Activated T-cell treated with anti-CD3 and anti-CD28 coated beads, Interleukin-2, amount 50 U/mL, for 4 hours (primary cell): ENCODE results near the gene NUP88. TPM values are rescaled to one million over a fixed set of nuclear protein-coding genes. Genes with fewer than 3 reads are reported as not detected.
"Not testable (repeated sequence)": the region's sequence is repeated elsewhere in the genome, so short reads cannot be mapped to it uniquely, and the experiment has no call there.

Source experiments
- ATAC-seq, 2 donors: fragments of 200-7000 bp; cut with Tn5 transposase; one replicate each; pipeline ENCODE4 v1.10.0; 2021
- DNase-seq: peaks from one replicate; pipeline ENCODE4 v3.0.0-alpha.2; 2020
- H3K27me3 Mint-ChIP-seq: one replicate; pipeline ENCODE4 v1.8.0; 2021; ENCODE audit warnings: low read depth, mixed read lengths
- H3K36me3 Mint-ChIP-seq: one replicate; pipeline ENCODE4 v1.8.0; 2022; ENCODE audit warnings: mixed read lengths; ENCODE audit not compliant: insufficient read depth
- H3K4me1 Mint-ChIP-seq: one replicate; pipeline ENCODE4 v1.8.0; 2021; ENCODE audit warnings: low read depth, mixed read lengths
- H3K4me3 Mint-ChIP-seq: one replicate; pipeline ENCODE4 v1.8.0; 2021; ENCODE audit warnings: mild to moderate bottlenecking, moderate library complexity, mixed read lengths
- H3K9me3 Mint-ChIP-seq: one replicate; pipeline ENCODE4 v1.8.0; 2021; ENCODE audit warnings: mixed read lengths
- total RNA-seq, 3 donors: library from RNA; stranded (reverse); gene quantifications; one replicate each; pipeline ENCODE4 v1.2.1, GENCODE V29; 2021

The NUP88 gene
- total RNA-seq, 3 donors from 2014 or later, result 171 to 184 (median 180) TPM

DNA sequence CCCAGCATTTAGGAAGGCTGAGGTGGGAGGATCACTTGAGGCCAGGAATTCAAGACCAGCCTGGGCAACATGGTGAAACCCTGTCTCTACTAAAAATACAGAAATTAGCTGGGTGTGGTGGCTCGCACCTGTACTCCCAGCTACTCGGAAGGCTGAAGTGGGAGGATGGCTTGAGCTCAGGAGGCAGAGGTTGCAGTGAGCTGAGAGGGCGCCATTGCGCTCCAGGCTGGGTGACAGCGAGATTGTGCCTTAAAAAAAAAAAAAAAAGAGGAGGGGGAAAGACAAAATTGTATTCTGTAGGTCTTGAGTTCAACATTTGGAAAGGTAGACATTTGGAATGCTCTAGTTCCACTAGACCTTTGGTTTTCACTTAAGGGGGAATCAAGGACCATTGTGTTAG lies 11.8 kb upstream of the NUP88 start:
- H3K27me3 Mint-ChIP-seq, DNase-seq, ATAC-seq, H3K4me3 Mint-ChIP-seq, H3K9me3 Mint-ChIP-seq: not testable (repeated sequence)
- Mint-ChIP-seq H3K36me3 (peaks cover 58% of the 10 kb centered on the region), H3K4me1 (peaks cover 12% of the 10 kb centered on the region)

DNA sequence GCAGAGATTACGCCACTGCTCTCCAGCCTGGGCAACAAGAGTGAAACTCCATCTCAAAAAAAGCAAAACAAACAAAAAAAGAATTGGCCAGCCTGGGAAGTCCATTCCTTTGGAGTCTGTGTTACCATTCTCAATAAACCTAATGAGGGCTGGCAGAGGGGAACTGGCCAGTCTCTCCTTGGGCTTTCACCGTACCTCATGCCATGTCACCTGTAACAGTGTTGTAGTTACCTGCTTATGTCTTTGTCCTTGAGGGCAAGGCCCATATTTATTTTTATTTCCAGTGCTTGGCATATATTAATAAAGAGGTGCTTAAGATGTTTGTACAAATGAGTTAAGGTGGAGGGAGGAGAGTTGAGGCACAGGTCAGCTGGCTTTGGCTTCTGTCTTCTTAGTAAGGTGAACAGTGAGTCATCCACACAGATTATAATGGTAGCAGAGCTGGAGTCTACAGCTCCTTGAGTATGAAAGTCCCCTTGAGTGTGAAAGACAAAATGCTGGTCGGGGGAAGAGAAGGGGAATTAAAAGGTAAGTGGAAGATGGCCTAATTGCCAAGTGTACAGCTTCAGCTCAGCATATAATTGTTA lies 11.0 kb upstream of the NUP88 start:
- Mint-ChIP-seq H3K27me3 (no peaks in the 10 kb centered on the region), H3K4me3 (no peak overlapping the region), H3K9me3 (no peaks in the 10 kb centered on the region), H3K36me3 (peaks cover 62% of the 10 kb centered on the region), H3K4me1 (peaks cover 7% of the 10 kb centered on the region)
- ATAC-seq (peak in 1 of 2 donors; percentile 31), DNase-seq (no peak)

DNA sequence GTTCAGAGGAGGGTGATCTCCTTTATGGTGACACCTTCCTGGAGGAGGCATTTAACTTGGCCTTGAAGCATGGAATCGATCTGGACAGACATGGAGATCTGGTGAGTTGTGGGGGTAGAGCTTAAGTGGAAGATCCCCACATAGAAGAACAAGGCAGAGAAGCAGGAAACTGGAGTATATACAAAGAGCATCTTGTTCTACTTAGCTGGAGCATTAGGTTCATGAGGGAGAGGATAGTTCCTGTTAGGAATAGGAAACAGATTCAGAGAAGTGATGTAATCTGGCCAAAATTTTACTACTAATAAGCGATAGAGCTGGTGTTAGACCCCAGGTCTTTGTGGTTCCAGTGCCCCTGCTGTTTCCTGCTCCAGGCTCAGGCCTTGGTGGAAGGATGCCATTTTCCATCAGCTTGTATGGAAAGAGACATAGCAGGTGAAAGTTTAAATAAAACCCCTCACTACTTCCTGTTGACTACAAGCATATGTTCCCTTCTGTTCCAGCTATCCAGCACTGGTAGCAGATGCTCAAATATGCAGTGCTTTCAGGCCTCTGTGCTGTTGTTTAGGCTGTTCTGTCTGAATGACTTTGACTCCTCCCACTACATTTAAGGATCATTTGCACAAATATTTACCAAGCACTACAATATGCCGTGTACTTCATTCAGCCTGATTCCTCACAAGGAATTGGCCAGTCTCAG lies 9.9 kb upstream of the NUP88 start:
- ATAC-seq (no peak), DNase-seq (no peak)
- H3K27me3 Mint-ChIP-seq, result no peaks in the 10 kb centered on the region
- peaks cover 59% of the 10 kb centered on the region for H3K36me3 Mint-ChIP-seq
- no peak overlapping the region for H3K4me3 Mint-ChIP-seq
- peaks cover 4% of the 10 kb centered on the region for H3K4me1 Mint-ChIP-seq
- no peaks in the 10 kb centered on the region for H3K9me3 Mint-ChIP-seq

DNA sequence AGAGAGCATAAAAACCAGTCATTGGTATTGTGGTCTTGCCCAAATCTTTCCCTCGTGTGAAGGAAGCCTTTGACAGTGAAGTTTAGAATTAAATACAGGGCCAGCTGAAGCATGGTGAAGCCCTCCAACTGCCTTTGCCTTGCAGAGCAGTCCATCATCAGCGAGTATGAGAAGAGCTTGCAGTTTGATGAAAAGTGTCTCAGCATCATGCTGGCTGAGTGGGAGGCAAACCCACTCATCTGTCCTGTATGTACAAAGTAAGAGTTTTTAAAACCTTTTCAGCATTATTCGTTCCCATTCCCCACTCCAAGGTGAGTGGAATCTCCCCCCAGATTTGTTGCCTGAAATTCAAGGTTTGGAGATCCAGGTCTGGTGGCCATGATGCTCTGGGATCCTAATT lies 6.4 kb upstream of the NUP88 start:
- peaks cover 26% of the 10 kb centered on the region for H3K4me1 Mint-ChIP-seq
- H3K36me3 Mint-ChIP-seq, result peaks cover 37% of the 10 kb centered on the region
- H3K9me3 Mint-ChIP-seq, result no peaks in the 10 kb centered on the region
- DNase-seq (no peak), ATAC-seq (no peak)
- H3K27me3 Mint-ChIP-seq, result no peaks in the 10 kb centered on the region
- H3K4me3 Mint-ChIP-seq, result no peak overlapping the region

DNA sequence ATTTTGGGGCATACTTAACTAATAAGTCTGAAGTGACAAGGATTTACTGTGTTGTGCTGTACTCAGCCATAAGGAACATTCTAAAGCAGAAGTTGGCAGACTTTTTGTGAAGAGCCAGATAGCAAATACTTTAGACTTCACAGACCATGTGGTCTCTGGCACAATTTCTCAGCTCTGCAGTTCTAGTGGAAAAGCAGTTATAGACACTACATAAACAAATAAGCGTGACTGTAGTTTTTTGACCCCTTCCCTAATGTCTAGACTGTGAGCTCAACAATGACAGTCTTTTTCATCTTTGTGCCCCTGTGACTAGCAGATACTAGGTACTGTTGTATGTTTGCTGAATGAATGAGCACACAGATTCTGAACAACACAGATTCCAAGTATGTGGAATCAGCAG lies 5.4 kb upstream of the NUP88 start:
- no peak for ATAC-seq
- DNase-seq, result no peak
- peaks cover 32% of the 10 kb centered on the region for H3K36me3 Mint-ChIP-seq
- H3K27me3 Mint-ChIP-seq, result no peaks in the 10 kb centered on the region
- H3K4me3 Mint-ChIP-seq, result no peak overlapping the region
- peaks cover 32% of the 10 kb centered on the region for H3K4me1 Mint-ChIP-seq
- no peaks in the 10 kb centered on the region for H3K9me3 Mint-ChIP-seq

DNA sequence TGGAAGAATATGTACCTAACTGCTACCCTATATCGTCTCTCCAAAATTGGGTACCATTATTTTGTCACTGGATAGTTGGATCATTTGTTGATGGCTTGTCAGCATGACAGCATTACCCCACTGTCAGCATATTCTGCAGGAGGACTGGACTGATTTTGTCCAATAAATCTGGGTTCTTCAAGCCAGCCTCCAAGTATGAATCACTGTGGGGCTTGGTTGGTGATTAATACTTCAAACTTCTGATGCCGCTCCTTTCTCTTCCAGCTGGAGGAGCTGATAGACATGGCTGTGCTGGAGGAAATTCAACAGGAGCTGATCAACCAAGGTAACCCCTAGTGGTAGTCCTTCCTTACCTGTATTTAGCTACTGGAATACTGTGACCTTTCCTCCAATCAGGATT lies 3.0 kb upstream of the NUP88 start:
- no peak for ATAC-seq
- DNase-seq, result no peak
- Mint-ChIP-seq H3K4me3 (no peak overlapping the region), H3K27me3 (no peaks in the 10 kb centered on the region), H3K36me3 (peaks cover 23% of the 10 kb centered on the region), H3K9me3 (no peaks in the 10 kb centered on the region), H3K4me1 (peaks cover 39% of the 10 kb centered on the region)

DNA sequence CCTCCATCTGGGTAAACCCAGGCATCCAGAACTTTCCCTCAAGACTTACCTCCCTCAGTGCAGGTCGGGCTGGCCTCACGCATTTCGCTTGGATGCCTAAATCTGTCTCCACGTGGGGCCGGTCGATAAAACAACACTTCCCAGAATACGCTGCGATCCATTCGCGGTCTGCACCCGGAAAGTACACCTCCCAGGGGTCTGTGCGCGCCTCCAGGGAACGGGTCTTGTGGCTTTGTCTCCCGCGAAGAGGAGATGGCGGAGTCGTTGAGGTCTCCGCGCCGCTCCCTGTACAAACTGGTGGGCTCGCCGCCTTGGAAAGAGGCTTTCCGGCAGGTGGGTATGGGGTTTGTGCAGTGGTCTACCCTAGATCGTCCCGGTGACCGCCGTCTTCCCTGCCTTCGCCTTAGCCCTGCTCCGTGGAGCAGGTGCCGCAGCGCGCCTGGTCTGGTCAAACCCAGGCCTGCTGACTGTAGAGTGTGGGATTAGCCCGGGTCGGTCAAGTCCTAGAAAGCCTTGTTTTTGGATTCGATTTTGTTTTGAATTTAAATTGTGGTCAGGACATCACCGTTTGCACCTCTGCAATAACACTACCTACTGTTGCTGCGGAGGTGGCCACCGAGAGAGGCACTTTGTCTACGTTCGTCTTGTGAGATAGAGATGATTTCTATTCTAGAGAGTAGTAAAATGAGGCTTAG lies 644 bp upstream of the NUP88 start, which contains the start of gene RPAIN:
TSS of gene RPAIN (plus strand) at position 224 of the 695 bp plus-strand sequence. CDS start at position 253, 29 bp downstream.
- Mint-ChIP-seq H3K4me1 (peaks cover 50% of the 10 kb centered on the region), H3K36me3 (peaks cover 15% of the 10 kb centered on the region), H3K4me3 (peak within 1 kb of the TSS; percentile 99), H3K27me3 (no peaks in the 10 kb centered on the region), H3K9me3 (no peaks in the 10 kb centered on the region)
- ATAC-seq (peak; percentile 69), DNase-seq (peak; percentile 75)

DNA sequence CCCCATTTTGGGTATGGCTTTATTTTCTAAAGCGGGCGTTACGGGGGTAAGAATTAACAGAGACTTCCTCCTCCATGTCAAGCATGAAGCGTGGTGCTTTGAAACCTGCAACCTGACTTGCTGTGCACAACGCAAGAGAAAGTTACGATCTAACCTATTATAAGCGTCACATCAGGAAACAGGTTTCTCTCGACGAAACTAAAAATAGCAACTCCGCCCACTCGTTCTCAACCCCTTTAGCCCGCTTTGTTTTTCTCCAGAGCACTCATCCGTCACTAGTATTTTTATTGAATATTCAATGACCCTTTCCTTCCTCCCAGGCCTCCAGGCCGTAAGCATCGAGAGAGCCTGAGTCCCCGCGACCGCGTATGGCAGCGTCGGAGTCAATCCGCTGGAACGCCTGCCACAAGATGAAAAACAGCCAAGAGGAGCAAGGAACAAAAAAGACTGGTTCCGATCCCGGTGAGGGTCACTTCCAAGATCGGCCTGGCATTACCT lies 555 bp downstream of the NUP88 start:
- no peaks in the 10 kb centered on the region for H3K27me3 Mint-ChIP-seq
- H3K4me1 Mint-ChIP-seq, result peaks cover 48% of the 10 kb centered on the region
- peak; percentile 57 for DNase-seq
- peaks cover 15% of the 10 kb centered on the region for H3K36me3 Mint-ChIP-seq
- ATAC-seq, result peak; percentile 47 to 50
- peak overlapping the region; percentile 99 for H3K4me3 Mint-ChIP-seq
- H3K9me3 Mint-ChIP-seq, result no peaks in the 10 kb centered on the region

DNA sequence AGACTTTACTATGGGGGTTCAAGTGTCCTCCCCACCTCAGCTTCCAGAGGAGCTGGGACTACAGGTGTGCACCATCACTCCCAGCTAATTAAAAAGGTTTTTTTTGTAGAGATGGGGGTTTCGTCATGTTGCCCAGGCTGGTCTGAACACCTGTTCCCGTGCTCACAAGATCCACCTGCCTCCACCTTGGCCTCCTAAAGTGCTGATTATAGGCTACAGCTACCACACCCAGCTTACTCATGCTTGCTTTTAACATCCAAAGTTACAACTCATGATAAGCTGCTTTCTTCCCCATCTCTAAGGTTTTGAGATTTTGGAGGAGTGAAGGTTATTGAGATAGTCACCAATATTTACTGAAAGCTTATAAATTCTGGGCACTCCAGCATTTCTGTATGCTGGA lies 2.6 kb downstream of the NUP88 start:
- ATAC-seq, result no peak
- peaks cover 57% of the 10 kb centered on the region for H3K4me1 Mint-ChIP-seq
- H3K9me3 Mint-ChIP-seq, result no peaks in the 10 kb centered on the region

DNA sequence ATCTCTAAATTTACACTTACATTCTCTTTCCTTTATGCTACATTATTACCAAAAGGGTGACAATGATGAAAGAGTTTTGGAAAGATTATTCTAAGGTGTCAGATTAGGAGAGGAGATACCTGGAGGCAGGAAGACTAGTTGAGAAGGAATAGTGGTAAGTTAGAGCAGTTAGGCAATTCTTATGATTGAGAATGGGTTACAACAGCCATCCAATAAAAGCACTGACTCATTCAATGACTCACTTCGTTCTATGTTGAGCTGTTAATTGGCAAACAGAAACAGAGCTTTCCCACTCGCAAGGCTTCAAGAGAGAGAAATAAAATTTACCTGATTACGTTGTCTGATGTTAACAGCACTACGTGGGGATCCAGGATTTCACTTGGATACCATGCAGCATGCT lies 5.8 kb downstream of the NUP88 start:
- Mint-ChIP-seq H3K9me3 (no peaks in the 10 kb centered on the region), H3K36me3 (peaks cover 39% of the 10 kb centered on the region), H3K27me3 (no peaks in the 10 kb centered on the region), H3K4me1 (peaks cover 54% of the 10 kb centered on the region), H3K4me3 (peak overlapping the region; percentile 56)
- peak; percentile 80 to 83 for ATAC-seq
- no peak for DNase-seq

More for the DNA sequence above, 2.6 kb downstream of the NUP88 start:
- DNase-seq, result no peak
- H3K36me3 Mint-ChIP-seq, result peaks cover 28% of the 10 kb centered on the region
- H3K27me3 Mint-ChIP-seq, result no peaks in the 10 kb centered on the region
- H3K4me3 Mint-ChIP-seq, result peak overlapping the region; percentile 67

DNA sequence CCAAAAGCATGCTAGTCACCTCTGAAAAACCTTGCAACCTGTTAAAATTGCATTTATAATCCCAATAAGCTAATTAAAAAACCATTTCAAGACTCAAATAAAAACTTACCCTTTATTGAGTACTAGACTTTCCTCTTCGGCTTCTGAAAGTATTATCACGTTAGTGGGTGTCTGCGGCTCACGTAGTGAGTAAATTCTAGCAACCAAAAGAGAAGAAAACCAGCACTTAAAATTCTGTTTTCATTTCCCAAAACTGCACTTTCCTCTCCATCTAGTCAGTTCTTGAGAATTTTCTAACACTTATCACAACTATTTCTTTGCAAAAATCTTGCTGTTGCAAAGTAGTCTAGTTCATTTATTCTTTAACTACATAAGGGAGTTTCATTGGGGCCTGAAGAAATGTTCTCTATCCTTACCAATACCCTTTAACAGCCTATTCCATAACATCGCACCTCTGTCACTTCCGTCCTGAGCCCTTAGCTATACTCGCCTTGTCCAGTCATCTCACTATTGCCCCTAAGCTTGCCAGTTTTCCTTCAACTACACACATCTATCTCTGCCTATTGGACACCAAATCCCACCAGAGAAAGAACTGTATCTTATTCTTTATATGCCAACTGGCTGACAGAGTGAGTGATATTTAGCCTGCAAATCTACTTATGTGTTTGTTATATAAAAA lies 8.7 kb downstream of the NUP88 start:
- no peak for DNase-seq
- ATAC-seq, result peak; percentile 21 to 25
- peaks cover 36% of the 10 kb centered on the region for H3K36me3 Mint-ChIP-seq
- H3K9me3 Mint-ChIP-seq, result no peaks in the 10 kb centered on the region
- H3K27me3 Mint-ChIP-seq, result no peaks in the 10 kb centered on the region
- peaks cover 39% of the 10 kb centered on the region for H3K4me1 Mint-ChIP-seq
- H3K4me3 Mint-ChIP-seq, result peak overlapping the region; percentile 1

DNA sequence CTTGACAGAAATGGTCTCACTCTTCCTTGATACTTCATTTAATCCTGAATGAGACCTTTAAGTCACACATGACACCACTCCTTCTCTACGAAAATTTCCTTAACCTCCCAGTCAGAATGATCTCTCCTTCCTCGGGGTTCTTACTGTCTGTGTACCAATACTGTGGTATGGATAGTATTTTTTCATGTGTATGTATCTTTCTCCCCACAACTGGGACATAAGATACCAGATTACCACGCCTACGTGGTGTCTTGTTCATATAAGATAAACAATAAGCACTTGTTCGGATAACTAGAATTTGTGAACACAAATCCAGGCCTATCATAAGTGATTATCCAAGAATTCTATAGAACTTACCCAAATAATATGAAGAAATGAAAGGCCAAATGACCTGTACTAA lies 11.3 kb downstream of the NUP88 start:
- peaks cover 32% of the 10 kb centered on the region for H3K36me3 Mint-ChIP-seq
- ATAC-seq (no peak), DNase-seq (no peak)
- no peaks in the 10 kb centered on the region for H3K9me3 Mint-ChIP-seq
- no peaks in the 10 kb centered on the region for H3K27me3 Mint-ChIP-seq
- H3K4me1 Mint-ChIP-seq, result peaks cover 31% of the 10 kb centered on the region
- H3K4me3 Mint-ChIP-seq, result no peak overlapping the region

DNA sequence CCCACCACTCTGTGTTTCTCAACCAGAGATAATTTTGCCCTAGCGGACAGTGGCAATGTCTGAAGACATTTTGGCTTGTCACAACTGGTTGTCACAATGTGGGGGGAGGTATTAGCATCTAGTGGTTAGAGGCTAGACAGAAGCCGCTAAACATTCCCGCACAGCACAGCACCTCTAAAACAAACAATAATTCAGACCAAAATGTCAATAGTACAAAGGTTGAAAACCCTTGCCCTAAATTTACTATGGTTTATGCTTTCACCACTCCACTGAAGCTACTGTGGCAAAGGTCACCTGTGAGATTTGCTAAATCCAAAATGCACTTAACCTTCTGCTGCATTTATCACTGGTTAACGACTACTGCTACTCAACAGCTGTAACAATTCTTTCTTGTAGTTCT lies 14.1 kb downstream of the NUP88 start:
- Mint-ChIP-seq H3K27me3 (no peaks in the 10 kb centered on the region), H3K9me3 (no peaks in the 10 kb centered on the region), H3K4me3 (no peak overlapping the region), H3K36me3 (peaks cover 21% of the 10 kb centered on the region), H3K4me1 (peaks cover 9% of the 10 kb centered on the region)
- DNase-seq (no peak), ATAC-seq (no peak)

DNA sequence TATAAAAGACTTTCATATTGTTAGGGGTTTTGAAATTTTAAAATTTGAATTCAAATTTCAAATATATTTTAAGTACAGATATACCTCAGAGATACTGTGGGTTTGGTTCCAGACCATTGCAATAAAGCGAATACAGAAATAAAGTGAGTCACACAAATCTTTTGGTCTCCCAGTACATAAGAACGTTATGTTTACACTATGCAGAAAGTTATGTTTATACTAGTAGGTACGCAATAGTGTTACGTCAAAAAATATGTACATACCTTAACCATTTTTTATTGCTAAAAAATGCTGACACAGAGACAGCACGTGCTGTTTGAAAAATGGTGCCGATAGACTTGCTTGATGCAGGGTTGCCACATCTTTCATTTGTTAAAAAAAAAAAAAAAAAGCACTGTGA lies 19.7 kb downstream of the NUP88 start:
- DNase-seq, result no peak
- Mint-ChIP-seq H3K4me3 (no peak overlapping the region), H3K4me1 (no peaks in the 10 kb centered on the region), H3K36me3 (peaks cover 26% of the 10 kb centered on the region), H3K9me3 (no peaks in the 10 kb centered on the region), H3K27me3 (no peaks in the 10 kb centered on the region)
- no peak for ATAC-seq
